NCI-H510A treated with DMSO at 0.1 percent for 48 hours (cell line): ENCODE data around the gene KNL1.
"Not testable (repeated sequence)": the region's sequence is repeated elsewhere in the genome, so short reads cannot be mapped to it uniquely, and the experiment has no call there.

Experiments
- DNase-seq: peaks from one replicate; lab custom pipeline; 2025; lab: John Stamatoyannopoulos, UW

KNL1 gene

GRCh38 chr15:40676906-40677305, 82.9 kb downstream of the KNL1 start:
- DNase-seq: not testable (repeated sequence)

GRCh38 chr15:40680151-40680550, 86.1 kb downstream of the KNL1 start:
- no peak for DNase-seq

DNA sequence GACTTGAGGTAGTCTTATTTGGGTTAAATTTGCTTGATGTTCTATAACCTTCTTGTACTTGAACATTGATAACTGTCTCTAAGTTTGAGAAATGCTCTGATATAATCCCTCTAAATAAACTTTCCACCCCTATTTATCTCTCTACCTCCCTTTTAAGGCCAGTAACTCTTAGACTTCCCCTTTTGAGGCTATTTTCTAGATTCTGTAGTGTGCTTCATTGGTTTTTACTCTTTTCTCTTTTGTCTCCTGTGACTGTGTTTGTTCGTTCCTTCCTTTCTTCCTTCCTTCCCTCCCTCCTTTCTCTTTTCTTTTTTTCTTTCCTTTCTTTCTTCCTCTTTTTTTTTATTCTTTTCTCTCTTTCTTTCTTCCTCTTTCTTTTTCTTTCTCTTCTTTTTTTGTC, 86.9 kb downstream of the KNL1 start:
- DNase-seq: not testable (repeated sequence)

GRCh38 chr15:40684381-40684780, 90.3 kb downstream of the KNL1 start:
- DNase-seq: no peak

GRCh38 chr15:40685376-40685775, 91.3 kb downstream of the KNL1 start:
- DNase-seq: no peak

DNA sequence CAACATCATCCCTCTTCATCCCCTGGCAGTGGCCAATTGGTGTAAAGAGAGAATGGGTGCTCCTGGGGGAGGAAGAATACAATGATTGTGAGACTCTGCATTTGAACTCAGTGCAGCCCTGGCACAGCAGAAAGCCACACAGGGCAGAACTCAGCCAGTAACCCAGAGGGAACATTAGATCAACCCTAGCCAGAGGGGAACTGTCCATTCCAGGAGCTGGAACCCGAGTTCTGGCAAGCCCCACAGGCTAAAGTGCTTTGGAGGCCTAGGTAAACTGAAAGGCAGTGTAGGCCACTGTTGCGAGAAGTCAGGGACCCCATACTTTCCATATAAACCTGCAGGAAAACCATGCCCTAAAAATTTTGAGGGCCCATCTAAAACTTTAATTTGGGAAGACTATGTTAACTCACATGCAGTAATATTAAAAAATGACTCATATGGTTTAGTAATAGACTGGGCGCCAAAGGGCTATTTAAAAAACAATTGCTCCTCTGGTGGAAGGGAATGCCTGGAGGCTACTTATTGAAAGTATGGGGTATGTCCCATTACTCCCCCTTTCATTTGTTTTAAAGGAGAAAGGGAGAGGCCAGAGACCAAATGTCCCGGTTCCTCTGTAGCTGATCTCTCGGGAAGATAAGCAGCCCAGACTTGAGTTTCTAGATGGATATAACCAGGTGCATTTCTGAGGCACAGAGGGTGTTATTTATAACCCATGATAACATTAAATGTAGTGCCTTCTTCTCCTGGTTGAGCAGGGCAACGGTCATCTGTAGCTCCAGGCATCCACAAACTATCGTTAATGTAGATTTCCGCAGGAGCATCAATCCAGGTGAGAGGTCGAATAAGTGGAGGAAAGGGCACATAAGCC, 95.1 kb downstream of the KNL1 start:
- no peak for DNase-seq

- no peak for DNase-seq
These were observed 97.7 kb downstream of the KNL1 start for GRCh38 chr15:40691737-40692136.

DNA sequence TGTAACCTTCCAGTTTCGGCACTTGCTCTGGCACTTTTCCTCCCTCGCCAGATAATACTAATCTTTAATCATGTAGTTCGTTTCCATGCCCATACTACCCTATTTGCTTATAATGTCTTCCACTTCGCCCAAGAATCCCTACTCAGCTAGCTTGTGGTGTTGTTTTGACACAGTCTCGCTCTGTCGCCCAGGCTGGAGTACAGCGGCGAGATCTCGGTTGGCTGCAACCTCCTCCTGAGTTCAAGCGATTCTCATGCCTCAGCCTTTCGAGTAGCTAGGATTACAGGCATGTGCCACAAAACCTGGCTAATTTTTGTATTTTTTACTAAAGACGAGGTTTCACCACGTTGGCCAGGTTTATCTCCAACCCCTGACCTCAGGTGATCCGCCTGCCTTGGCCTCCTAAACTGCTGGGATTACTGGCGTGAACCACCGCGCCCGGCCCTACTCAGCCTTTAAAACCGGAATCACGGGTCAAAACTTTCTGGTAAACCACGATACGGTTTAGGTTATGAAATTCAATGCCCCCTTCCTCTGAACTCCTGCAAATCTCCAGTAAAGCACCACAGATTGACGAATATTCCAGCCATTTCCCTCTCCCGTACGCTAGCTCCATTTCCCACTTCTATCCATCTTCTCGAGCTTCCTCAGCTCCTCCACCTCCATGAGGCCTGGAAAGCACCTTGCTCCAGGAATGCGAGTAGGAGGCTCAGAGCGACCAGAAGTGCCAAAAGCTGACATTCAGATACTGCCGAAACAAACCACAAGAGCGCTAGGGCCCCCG, 100.0 kb downstream of the KNL1 start:
- peak; percentile 32 for DNase-seq

DNA sequence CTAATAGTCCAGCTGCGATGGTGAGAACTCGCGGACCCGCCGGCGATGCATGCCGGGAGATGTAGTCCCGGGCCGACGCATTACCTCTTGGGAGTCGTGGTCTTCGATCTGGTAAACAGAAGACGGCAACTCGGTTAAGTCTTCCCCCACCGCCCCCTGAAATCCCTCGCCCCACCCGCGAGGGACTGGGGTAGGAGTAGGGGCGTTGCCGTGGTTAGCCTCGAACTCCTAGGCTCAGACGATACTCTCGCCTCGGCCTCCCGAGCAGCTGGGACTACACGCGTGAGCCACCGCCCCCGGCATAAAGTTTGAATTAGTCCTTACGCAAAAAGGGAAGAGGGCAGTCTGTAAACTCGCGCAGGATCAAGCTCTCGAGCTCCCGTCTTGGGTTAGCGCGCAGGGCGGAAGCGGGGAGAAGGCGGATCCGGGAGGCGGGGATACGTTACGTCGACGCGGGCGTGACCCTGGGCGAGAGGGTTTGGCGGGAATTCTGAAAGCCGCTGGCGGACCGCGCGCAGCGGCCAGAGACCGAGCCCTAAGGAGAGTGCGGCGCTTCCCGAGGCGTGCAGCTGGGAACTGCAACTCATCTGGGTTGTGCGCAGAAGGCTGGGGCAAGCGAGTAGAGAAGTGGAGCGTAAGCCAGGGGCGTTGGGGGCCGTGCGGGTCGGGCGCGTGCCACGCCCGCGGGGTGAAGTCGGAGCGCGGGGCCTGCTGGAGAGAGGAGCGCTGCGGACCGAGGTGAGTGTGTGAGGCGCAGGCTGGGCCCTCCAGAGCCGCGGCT, 100.8 kb downstream of the KNL1 start, which contains the start of gene RAD51:
TSS of gene RAD51 (plus strand) at position 487 of the 781 bp plus-strand sequence. CDS start 3,585 bp downstream, outside the sequence.
- DNase-seq: peak; percentile 65

DNA sequence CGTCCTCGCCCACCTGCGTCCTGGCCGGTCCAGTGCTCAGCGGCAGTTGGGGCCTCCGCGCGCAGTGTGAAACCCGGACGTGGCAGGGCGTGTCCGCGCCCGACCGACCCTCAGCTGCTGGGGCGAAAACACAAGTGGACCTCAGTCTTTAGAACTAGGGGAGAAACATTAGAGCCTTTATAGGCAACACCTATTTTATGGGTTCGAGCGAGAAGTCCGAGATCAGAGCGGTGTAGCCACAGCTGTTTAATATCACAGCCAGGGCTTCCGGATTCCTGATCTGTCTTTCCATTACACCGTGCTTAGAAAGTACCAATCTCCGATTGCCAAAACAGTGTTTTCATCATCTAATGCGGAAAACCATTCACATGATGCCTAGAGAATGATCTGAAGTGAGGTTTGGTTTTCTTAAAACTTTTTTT, 101.4 kb downstream of the KNL1 start:
- no peak for DNase-seq

DNA sequence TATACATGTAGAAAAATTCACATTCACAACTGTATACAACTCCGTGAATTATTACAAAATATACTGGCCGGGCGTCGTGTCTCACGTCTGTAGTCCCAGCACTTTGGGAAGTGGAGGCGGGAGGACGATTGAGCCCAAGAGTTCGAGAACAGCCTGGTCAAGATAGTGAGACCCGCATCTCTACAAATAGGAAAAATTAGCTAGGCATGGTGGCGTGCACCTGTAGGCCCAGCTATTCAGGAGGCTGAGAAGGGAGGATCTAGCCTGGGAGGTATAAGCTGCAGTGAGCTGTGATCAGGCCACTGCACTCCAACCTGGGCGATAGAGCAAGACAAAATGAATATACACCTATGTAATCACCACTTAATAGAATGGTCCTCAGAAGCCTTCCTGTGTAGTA, 102.2 kb downstream of the KNL1 start:
- DNase-seq: no peak

- no peak for DNase-seq
These were observed 103.9 kb downstream of the KNL1 start for GRCh38 chr15:40697916-40698315.

DNA sequence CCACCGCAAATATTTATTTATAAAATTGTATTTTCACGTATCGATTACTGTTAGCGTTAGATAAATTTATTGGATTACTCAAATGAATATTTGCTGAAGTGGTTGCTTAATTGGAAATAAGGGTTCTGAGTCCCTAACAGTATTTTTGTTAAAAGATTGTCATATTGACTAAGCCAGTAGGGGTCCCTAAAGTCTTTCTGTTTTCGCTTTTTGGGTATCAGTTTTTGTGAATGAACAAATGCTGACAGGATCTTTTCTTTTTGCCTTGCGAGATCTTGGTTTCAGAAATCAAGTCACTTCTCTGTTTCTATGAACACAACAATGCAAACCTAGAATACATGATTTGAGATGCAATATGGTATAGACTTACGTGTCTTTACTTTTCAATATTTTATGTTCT, 108.0 kb downstream of the KNL1 start:
- no peak for DNase-seq

DNA sequence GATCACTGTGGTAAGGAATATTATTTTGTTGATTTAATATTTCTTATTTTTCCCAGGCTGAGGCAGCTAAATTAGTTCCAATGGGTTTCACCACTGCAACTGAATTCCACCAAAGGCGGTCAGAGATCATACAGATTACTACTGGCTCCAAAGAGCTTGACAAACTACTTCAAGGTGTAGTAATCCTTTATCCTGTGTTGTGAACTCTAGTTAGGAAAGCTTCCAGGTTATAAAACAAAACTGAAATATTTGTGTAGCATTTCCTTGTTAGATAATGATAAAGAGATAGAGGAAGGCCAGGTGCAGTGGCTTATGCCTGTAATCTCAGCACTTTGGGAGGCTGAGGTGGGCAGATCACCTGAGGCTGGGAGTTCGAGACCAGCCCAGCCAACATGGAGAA, 112.1 kb downstream of the KNL1 start:
- no peak for DNase-seq
